WI38 (cell line): ENCODE results near the gene PRSS50.

Experiments used
- H3K4me3 ChIP-seq: 2 replicates; pipeline ENCODE4 v1.5.1; 2011; ENCODE audit warnings: low read depth, mild to moderate bottlenecking, control low read depth, low read length
- TF ChIP-seq, protein P1 (sequence below): IDR thresholded peaks from 2 replicates; pipeline ENCODE4 v1.5.1; 2012; ENCODE audit warnings: low read depth, mild to moderate bottlenecking, control low read depth, low read length

Gene PRSS50

DNA sequence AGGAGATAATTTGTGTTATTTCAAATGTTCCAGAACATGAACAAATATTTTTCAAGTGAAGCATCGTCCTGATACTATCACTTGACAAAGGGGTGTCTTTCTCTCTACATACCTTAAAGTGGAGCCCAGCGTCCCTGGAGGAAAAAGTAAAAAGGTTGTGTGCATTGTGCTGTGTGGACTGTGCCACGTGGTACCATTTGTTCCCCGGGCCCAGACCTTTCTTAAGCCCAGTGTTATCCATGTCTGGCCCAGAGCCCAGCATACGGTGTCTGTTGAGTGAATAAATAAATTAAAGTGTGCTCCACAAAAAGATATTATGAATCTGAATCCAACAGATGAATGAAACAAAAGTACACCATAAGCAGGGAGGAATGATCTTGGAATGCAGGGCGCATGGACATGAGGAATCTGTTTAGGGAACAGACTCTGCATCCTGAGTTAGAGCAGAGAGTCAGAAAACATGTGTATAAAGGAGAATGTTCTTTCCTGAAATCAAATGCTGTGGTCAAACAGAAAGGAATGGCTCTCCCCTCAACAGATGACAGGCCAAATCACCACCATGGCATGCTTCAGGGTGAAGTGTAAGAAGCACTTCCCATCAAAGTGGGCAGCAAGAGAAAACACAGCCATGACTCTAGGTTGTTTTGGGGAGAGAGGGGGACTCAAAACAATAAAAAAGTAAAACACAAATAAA is 8.1 kb upstream of the PRSS50 start:
- TF ChIP-seq, protein P1, sequence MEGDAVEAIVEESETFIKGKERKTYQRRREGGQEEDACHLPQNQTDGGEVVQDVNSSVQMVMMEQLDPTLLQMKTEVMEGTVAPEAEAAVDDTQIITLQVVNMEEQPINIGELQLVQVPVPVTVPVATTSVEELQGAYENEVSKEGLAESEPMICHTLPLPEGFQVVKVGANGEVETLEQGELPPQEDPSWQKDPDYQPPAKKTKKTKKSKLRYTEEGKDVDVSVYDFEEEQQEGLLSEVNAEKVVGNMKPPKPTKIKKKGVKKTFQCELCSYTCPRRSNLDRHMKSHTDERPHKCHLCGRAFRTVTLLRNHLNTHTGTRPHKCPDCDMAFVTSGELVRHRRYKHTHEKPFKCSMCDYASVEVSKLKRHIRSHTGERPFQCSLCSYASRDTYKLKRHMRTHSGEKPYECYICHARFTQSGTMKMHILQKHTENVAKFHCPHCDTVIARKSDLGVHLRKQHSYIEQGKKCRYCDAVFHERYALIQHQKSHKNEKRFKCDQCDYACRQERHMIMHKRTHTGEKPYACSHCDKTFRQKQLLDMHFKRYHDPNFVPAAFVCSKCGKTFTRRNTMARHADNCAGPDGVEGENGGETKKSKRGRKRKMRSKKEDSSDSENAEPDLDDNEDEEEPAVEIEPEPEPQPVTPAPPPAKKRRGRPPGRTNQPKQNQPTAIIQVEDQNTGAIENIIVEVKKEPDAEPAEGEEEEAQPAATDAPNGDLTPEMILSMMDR: no peak
- H3K4me3 ChIP-seq: no peak overlapping the region

DNA sequence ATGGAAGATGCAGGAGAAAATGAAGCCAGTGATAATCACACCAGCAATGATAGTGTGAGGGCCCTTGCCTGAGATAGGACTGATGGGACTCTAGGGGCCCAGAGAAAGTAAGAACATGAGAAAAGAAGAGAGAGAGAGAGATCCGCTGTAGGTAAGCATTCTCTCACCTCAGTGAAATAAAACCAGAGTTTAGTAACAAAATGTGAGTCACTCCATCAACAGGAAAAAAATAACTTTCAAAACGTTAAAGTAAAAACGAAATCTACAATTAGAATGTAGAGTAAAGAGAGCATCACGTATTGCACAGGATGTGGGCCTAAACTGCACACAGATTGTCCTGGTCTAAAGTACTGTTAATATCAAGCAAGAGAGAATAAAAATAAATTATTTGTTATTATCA is 6.8 kb upstream of the PRSS50 start:
- no peak overlapping the region for H3K4me3 ChIP-seq
- TF ChIP-seq, protein P1: no peak

DNA sequence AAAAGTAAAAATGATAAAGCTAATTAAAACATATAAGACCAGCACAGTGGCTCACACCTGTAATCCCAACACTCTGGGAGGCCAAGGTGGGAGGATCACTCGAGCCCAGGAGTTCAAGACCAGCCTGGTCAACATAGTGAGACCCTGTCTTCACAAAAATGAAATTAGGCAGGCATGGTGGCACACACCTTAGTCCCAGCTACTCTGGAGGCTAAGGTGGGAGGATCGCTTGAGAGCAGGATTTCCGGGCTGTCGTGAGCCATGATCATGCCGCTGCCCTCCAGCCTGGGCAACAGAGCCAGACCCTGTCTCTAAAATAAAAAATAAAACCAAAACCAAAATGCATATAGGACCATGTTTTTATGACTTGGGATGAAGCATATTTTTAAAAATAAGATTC is 4.8 kb upstream of the PRSS50 start:
- TF ChIP-seq, protein P1: no peak
- no peak overlapping the region for H3K4me3 ChIP-seq

DNA sequence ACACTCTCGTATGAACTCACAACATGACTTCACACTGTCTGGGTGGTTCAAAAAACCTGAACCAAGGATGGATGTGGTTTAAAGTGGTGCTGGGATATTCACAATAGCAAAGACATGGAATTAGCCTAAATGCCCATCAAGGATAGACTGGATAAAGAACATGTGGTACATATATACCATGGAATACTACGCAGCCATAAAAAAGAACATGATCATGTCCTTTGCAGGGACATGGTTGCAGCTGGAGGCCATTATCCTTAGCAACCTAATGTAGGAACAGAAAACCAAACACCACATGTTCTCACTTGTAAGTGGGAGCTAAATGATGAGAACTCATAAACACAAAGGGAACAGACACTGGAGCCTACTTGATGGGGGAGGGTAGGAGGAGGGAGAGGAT is 3.3 kb upstream of the PRSS50 start:
- no peak overlapping the region for H3K4me3 ChIP-seq
- TF ChIP-seq, protein P1: no peak

DNA sequence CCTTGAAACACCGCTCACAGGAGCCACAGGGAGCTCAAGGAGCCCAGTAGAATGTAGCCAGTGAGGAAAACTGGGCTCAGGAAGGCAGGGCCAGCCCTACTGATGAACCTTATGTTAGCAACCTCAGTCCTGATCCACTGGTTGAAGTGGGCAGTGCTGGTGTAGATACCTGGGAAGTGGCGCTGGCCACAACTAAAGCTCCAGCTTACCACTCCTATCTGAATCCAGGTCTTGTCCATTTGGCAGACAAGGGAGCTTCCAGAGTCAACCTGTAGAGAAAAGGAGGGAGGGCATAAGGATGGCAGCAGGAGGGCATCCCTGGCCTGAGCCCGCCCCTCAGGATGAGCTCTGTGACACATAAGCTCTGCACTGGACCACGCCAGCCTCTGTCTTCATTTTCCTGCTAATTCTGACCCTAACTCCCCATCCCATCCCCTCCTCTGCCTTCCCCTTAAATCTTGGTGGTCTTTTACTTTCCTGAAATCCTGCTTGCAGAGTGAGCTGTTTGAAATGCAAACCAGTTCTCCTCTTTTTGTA is 2.1 kb upstream of the PRSS50 start:
- TF ChIP-seq, protein P1: no peak
- no peak overlapping the region for H3K4me3 ChIP-seq

DNA sequence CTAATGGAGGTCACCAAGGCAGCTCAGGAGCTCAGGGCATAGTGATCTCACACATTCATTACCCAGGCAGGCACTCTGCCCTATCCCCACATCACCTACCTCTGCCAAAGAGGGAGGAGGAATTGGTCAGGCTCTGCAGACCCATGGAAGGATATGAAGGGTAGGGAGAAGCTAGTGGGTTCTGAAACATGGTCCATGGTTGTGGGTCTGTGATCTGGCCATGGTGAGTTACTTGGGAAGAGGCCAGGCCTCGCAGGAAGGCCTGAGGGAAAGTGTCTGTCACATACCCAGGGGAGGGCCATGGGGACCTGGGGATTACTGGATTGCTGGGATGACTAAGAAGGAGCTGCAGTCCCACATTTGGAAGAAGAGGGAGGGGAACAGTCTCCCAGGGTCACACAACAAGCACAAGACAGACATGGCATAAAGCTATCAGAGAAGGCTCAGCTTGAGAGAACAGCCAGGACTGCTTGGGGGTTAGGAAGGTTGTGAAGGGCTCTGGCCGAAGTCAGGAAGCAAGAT is 1.4 kb upstream of the PRSS50 start:
- no peak overlapping the region for H3K4me3 ChIP-seq
- TF ChIP-seq, protein P1: no peak

DNA sequence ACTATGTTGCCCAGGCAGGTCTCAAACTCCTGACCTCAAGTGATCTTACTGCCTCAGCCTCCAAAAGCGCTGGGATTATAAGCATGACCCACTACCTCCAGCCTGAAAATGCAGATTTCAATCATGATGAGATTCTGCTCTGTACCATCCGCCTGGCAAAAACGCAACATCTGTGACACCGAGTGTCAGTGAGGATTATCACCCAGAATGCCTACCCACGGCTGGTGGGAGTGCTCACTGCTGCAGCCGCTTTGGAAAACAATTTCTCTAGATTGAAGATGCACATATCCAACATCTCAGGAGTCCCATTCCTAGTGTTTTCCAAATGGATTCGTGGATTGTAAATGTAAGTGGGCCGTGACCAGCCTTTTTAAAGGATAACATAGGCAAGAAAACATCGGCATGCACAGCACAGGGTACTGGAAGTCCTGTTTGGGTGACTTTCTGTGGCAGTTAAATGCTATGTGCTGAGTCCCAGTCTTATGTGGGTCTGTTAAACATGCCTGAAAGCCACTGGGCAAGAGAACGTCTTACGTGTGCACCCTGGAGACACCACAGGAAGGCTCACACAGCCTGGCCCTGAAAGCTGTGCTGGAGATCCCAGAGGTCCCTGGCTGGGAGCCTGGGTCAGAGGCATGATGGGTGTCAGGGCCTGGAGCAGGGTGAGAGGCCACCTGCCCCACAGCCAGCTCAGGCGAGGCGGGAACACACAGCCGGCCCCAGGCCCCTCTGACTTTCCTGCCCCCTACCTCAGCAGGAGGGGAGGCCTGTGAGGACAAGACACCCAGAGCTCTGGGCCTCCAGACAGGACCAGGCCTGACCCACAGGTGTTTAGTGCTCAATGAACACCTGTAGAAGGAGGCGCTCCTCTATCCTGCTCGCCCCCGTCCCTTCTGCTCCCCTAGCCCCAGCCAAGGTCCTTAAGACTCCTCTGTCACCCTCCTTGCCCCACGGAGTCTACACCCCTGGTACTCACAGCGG is 918 bp downstream of the PRSS50 start:
- TF ChIP-seq, protein P1: no peak
- H3K4me3 ChIP-seq: no peak overlapping the region
